HepG2 (cell line): ENCODE data around the gene MRPL2. TPM values are rescaled to one million over a fixed set of nuclear protein-coding genes. Genes with fewer than 3 reads are reported as not detected.

Source experiments
- CHCHD3 ChIP-seq: sonication (generic); formaldehyde crosslinking; IDR thresholded peaks from 2 replicates; pipeline ENCODE4 v1.8.0; 2022; ENCODE audit warnings: mild to moderate bottlenecking, missing genetic modification reagents, moderate library complexity
- E2F5 ChIP-seq: sonication (generic); formaldehyde crosslinking; conservative IDR thresholded peaks from 2 replicates; pipeline ENCODE4 v1.4.0; 2020; ENCODE audit warnings: missing genetic modification reagents
- ELF1 ChIP-seq: sonication (generic); formaldehyde crosslinking; IDR thresholded peaks from 2 replicates; pipeline ENCODE4 v1.4.0; 2020; ENCODE audit warnings: missing genetic modification reagents
- HMG20B ChIP-seq: conservative IDR thresholded peaks from 2 replicates; pipeline ENCODE4 v1.6.1; 2016; ENCODE audit warnings: missing genetic modification reagents, missing compliant biosample characterization
- NR3C1 ChIP-seq: sonication (generic); formaldehyde crosslinking; IDR thresholded peaks from 2 replicates; pipeline ENCODE4 v1.4.0; 2020; ENCODE audit warnings: missing genetic modification reagents
- POLR2AphosphoS2 ChIP-seq: IDR thresholded peaks from 2 replicates; pipeline ENCODE4 v1.6.1; 2011; ENCODE audit warnings: low read depth, low read length, improper control_type of control experiment
- PRMT3 ChIP-seq: sonication (generic); formaldehyde crosslinking; IDR thresholded peaks from 2 replicates; pipeline ENCODE4 v1.8.1; 2022; ENCODE audit warnings: low read depth, mild to moderate bottlenecking, moderate library complexity, missing genetic modification reagents, borderline replicate concordance
- TBP ChIP-seq: sonication (generic); formaldehyde crosslinking; IDR thresholded peaks from 2 replicates; pipeline ENCODE4 v1.5.0; 2020; ENCODE audit warnings: missing genetic modification reagents
- U2AF1 ChIP-seq: fragments of 200-400 bp; formaldehyde crosslinking; optimal IDR thresholded peaks from 2 replicates; pipeline ENCODE3; 2017; ENCODE audit warnings: mild to moderate bottlenecking, low read depth, low read length
- ZBTB37 ChIP-seq: sonication (generic); formaldehyde crosslinking; IDR thresholded peaks from 2 replicates; pipeline ENCODE4 v1.4.0; 2020; ENCODE audit warnings: mild to moderate bottlenecking, missing genetic modification reagents
- ZBTB7A ChIP-seq: sonication (generic); formaldehyde crosslinking; IDR thresholded peaks from 2 replicates; pipeline ENCODE4 v1.8.0; 2022; ENCODE audit warnings: mild to moderate bottlenecking, missing genetic modification reagents
- ZMYM3 ChIP-seq: sonication (generic); formaldehyde crosslinking; IDR thresholded peaks from 2 replicates; pipeline ENCODE4 v1.5.1; 2020; ENCODE audit warnings: mild to moderate bottlenecking, missing genetic modification reagents
- ZNF160 ChIP-seq: sonication (generic); formaldehyde crosslinking; IDR thresholded peaks from 2 replicates; pipeline ENCODE4 v1.8.0; 2022; ENCODE audit warnings: mild to moderate bottlenecking, inconsistent platforms, missing genetic modification reagents
- ZNF251 ChIP-seq: sonication (generic); formaldehyde crosslinking; IDR thresholded peaks from 2 replicates; pipeline ENCODE4 v1.9.0; 2021; ENCODE audit warnings: mild to moderate bottlenecking, missing genetic modification reagents
- ZNF496 ChIP-seq: sonication (generic); formaldehyde crosslinking; IDR thresholded peaks from 2 replicates; pipeline ENCODE4 v1.8.1; 2023; ENCODE audit warnings: mild to moderate bottlenecking, moderate library complexity, missing genetic modification reagents; ENCODE audit not compliant: insufficient replicate concordance
- ZNF607 ChIP-seq: sonication (generic); formaldehyde crosslinking; IDR thresholded peaks from 2 replicates; pipeline ENCODE4 v1.5.1; 2020; ENCODE audit warnings: missing genetic modification reagents, mild to moderate bottlenecking, borderline replicate concordance
- ZSCAN12 ChIP-seq: sonication (generic); formaldehyde crosslinking; IDR thresholded peaks from 2 replicates; pipeline ENCODE4 v1.9.0; 2021; ENCODE audit warnings: mild to moderate bottlenecking, missing genetic modification reagents
- ZSCAN5A ChIP-seq: sonication (generic); formaldehyde crosslinking; IDR thresholded peaks from 2 replicates; pipeline ENCODE4 v1.8.0; 2022; ENCODE audit warnings: mild to moderate bottlenecking, missing genetic modification reagents, borderline replicate concordance
- polyA plus RNA-seq, 8 experiments: library from polyadenylated mRNA; depleted of rRNA in 3 of 8; stranded (reverse) in 7 of 8; unstranded in 1 of 8; fragments of >200 nt; fragmentation: Illumina TruSeq in 4 of 8; extraction: Trizol in 4 of 8; gene quantifications; 2 replicates each; pipeline versions ENCODE4 v1.2.1 to v1.2.3, GENCODE V29; 2011 to 2016; ENCODE audit warnings: low read depth in 4 of 8, missing spikeins in 1 of 8, mixed read lengths in 1 of 8; ENCODE audit not compliant: insufficient read depth in 1 of 8
- total RNA-seq, 5 experiments: library from RNA; depleted of rRNA; stranded (reverse); fragments of >200 nt; fragmentation: Illumina TruSeq; extraction: Trizol; gene quantifications; 2 replicates each; pipeline ENCODE4 v1.2.3, GENCODE V29; 2016; ENCODE audit warnings: low read depth in 1 of 5
- TF ChIP-seq, protein P1 (sequence below): sonication (generic); formaldehyde crosslinking; IDR thresholded peaks from 2 replicates; pipeline ENCODE4 v1.8.0; 2022; ENCODE audit warnings: low read depth, missing genetic modification reagents
- TF ChIP-seq, protein P2 (sequence below): IDR thresholded peaks from 2 replicates; pipeline ENCODE4 v1.6.1; 2016; ENCODE audit warnings: low read depth, borderline replicate concordance
- TF ChIP-seq, protein P3 (sequence below): sonication (generic); formaldehyde crosslinking; IDR thresholded peaks from 2 replicates; pipeline ENCODE4 v1.4.0; 2020; ENCODE audit warnings: mild to moderate bottlenecking, missing genetic modification reagents

The MRPL2 gene
- total and polyA plus RNA-seq, 2 of the 13 experiments (the other 11 are each of a cell fraction or from before 2014, with no cell fraction given): 56.8 to 65.6 TPM

GRCh38 chr6:43059168-43060033, at the start of gene MRPL2, which contains the start of gene KLC4 (continued):
- TF ChIP-seq, protein P1, sequence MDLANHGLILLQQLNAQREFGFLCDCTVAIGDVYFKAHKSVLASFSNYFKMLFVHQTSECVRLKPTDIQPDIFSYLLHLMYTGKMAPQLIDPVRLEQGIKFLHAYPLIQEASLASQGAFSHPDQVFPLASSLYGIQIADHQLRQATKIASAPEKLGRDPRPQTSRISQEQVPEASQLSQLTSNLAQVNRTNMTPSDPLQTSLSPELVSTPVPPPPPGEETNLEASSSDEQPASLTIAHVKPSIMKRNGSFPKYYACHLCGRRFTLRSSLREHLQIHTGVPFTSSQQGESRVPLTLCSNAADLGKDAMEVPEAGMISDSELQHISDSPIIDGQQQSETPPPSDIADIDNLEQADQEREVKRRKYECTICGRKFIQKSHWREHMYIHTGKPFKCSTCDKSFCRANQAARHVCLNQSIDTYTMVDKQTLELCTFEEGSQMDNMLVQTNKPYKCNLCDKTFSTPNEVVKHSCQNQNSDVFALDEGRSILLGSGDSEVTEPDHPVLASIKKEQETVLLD (CRISPR knock-in tag): no peak; the same call in 1 of the 2 replicates
- no peak for TF ChIP-seq ZNF496
- TF ChIP-seq TBP (CRISPR knock-in tag): no peak
- no peak for TF ChIP-seq CHCHD3
- no peak for TF ChIP-seq ZSCAN12 (CRISPR knock-in tag)
- TF ChIP-seq U2AF1: no peak
- TF ChIP-seq ZBTB37 (CRISPR knock-in tag): no peak
- TF ChIP-seq, protein P2, sequence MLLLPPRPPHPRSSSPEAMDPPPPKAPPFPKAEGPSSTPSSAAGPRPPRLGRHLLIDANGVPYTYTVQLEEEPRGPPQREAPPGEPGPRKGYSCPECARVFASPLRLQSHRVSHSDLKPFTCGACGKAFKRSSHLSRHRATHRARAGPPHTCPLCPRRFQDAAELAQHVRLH (CRISPR knock-in tag): peak; percentile 55; the same call in 1 of the 2 replicates
- TF ChIP-seq E2F5: no peak; the same call in 1 of the 2 replicates
- peak; percentile 32; the same call in 1 of the 2 replicates for TF ChIP-seq ZNF160
- no peak for TF ChIP-seq ZBTB7A (CRISPR knock-in tag)
- TF ChIP-seq ELF1 (CRISPR knock-in tag): peak; percentile 70
- TF ChIP-seq ZMYM3 (CRISPR knock-in tag): no peak
- no peak for TF ChIP-seq ZSCAN5A (CRISPR knock-in tag)
- TF ChIP-seq, protein P3, sequence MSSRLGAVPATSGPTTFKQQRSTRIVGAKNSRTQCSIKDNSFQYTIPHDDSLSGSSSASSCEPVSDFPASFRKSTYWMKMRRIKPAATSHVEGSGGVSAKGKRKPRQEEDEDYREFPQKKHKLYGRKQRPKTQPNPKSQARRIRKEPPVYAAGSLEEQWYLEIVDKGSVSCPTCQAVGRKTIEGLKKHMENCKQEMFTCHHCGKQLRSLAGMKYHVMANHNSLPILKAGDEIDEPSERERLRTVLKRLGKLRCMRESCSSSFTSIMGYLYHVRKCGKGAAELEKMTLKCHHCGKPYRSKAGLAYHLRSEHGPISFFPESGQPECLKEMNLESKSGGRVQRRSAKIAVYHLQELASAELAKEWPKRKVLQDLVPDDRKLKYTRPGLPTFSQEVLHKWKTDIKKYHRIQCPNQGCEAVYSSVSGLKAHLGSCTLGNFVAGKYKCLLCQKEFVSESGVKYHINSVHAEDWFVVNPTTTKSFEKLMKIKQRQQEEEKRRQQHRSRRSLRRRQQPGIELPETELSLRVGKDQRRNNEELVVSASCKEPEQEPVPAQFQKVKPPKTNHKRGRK (CRISPR knock-in tag): no peak
- peak; percentile 67; the same call in 1 of the 2 replicates for TF ChIP-seq HMG20B (CRISPR knock-in tag)
- 0 out of 2 replicates have a peak, but pooled peaks have one; percentile 45 for TF ChIP-seq ZNF251 (CRISPR knock-in tag)
- no peak for TF ChIP-seq NR3C1 (CRISPR knock-in tag)
- peak; percentile 65; the same call in 1 of the 2 replicates for TF ChIP-seq ZNF607 (CRISPR knock-in tag)
- no peak for TF ChIP-seq PRMT3 (CRISPR knock-in tag)
- no peak for TF ChIP-seq POLR2AphosphoS2
